H54 (cell line): ENCODE data around the gene RP9.

Experiments
- DNase-seq: peaks from one replicate; pipeline ENCODE4 v3.0.0; 2011; ENCODE audit warnings: low spot score, mixed read lengths; ENCODE audit not compliant: insufficient read length
- FAIRE-seq: peaks from 3 replicates; lab custom pipeline; 2011; peaks lifted over from hg19 to GRCh38; lab: Jason Lieb, UNC
- POLR2A ChIP-seq: IDR thresholded peaks from 2 replicates; pipeline ENCODE4 v1.6.1; 2011; ENCODE audit warnings: low read depth, mild to moderate bottlenecking, low read length

Gene RP9

GRCh38 chr7:33062782-33063443 is 46.3 kb downstream of the RP9 start:
- peak; percentile 82 for FAIRE-seq
- peak; percentile 93 for DNase-seq
- TF ChIP-seq POLR2A, result peak; percentile 87

GRCh38 chr7:33062023-33062781 is 47.0 kb downstream of the RP9 start, which contains the start of gene NT5C3A:
NT5C3A (minus strand) TSS chr7:33062776; CDS start chr7:33062705, 71 bp downstream.
- TF ChIP-seq POLR2A, result peak; percentile 91
- DNase-seq (peak; percentile 49), FAIRE-seq (no peak)

GRCh38 chr7:33061282-33061937 is 47.8 kb downstream of the RP9 start:
- no peak for DNase-seq
- TF ChIP-seq POLR2A, result no peak
- FAIRE-seq, result no peak

GRCh38 chr7:33059635-33060034 is 49.6 kb downstream of the RP9 start:
- FAIRE-seq (no peak), DNase-seq (no peak)
- no peak for TF ChIP-seq POLR2A

- no peak for TF ChIP-seq POLR2A
- no peak for DNase-seq
- FAIRE-seq, result no peak
Observed at GRCh38 chr7:33055158-33055557, 54.0 kb downstream of the RP9 start.

GRCh38 chr7:33054261-33054964 is 54.8 kb downstream of the RP9 start:
- peak; percentile 37 for DNase-seq
- TF ChIP-seq POLR2A, result no peak
- peak; percentile 30 for FAIRE-seq

GRCh38 chr7:33053721-33054120 is 55.5 kb downstream of the RP9 start:
- DNase-seq (no peak), FAIRE-seq (no peak)
- TF ChIP-seq POLR2A, result no peak

GRCh38 chr7:33050535-33051318 is 58.5 kb downstream of the RP9 start:
- TF ChIP-seq POLR2A, result no peak
- FAIRE-seq, result peak; percentile 92

GRCh38 chr7:33048704-33049103 is 60.5 kb downstream of the RP9 start:
- TF ChIP-seq POLR2A, result no peak
- peak; percentile 41 for FAIRE-seq

More at GRCh38 chr7:33050535-33051318, 58.5 kb downstream of the RP9 start:
- no peak for DNase-seq

GRCh38 chr7:33048257-33048656 is 60.9 kb downstream of the RP9 start:
- TF ChIP-seq POLR2A, result no peak
- FAIRE-seq, result no peak
- DNase-seq, result no peak

More at GRCh38 chr7:33048704-33049103, 60.5 kb downstream of the RP9 start:
- DNase-seq, result no peak

- DNase-seq, result no peak
- peak; percentile 68 for FAIRE-seq
- no peak for TF ChIP-seq POLR2A
Observed at GRCh38 chr7:33044986-33045385, 64.2 kb downstream of the RP9 start.
